Vagina (tissue), 2 donors: ENCODE data around the gene SLC25A24. TPM values are rescaled to one million over a fixed set of nuclear protein-coding genes. Genes with fewer than 3 reads are reported as not detected.

ENCODE experiments used
- DNase-seq, 2 donors: peaks; one replicate each; pipeline ENCODE4 v3.0.0-alpha.2; 2017; ENCODE audit errors: extremely low spot score in 2 of 2
- H3K27ac ChIP-seq: fragments of 200-600 bp; sonication (generic); one replicate; pipeline ENCODE4 v1.5.1; 2019
- H3K27me3 ChIP-seq: fragments of 200-600 bp; sonication (generic); one replicate; pipeline ENCODE4 v1.5.1; 2019
- H3K36me3 ChIP-seq, 2 donors: fragments of 200-600 bp; sonication (generic); one replicate each; pipeline ENCODE4 v1.5.1; 2017 to 2019
- H3K4me1 ChIP-seq: fragments of 200-600 bp; sonication (generic); one replicate; pipeline ENCODE4 v1.5.1; 2019
- H3K4me3 ChIP-seq, 2 donors: fragments of 200-600 bp; sonication (generic); 1 replicate in 1 of 2; 2 replicates in 1 of 2; pipeline ENCODE4 v1.5.1; 2016 to 2019
- H3K9me3 ChIP-seq: fragments of 200-600 bp; sonication (generic); one replicate; pipeline ENCODE4 v1.5.1; 2019
- POLR2A ChIP-seq, 2 donors: fragments of 450-650 bp; IDR thresholded peaks; one replicate each; pipeline ENCODE4 v1.6.1; 2017; ENCODE audit warnings: antibody characterized with exemption in 2 of 2, mild to moderate bottlenecking in 2 of 2, moderate library complexity in 2 of 2
- POLR2AphosphoS5 ChIP-seq, 2 donors: sonication (generic); formaldehyde crosslinking; IDR thresholded peaks; one replicate each; pipeline ENCODE4 v1.9.0; 2017; ENCODE audit warnings: antibody characterized with exemption in 2 of 2, mild to moderate bottlenecking in 2 of 2, low read depth in 1 of 2; ENCODE audit not compliant: insufficient read depth in 1 of 2
- intact Hi-C: fragments of 100-400 bp; cut with DNase I; formaldehyde crosslinking; loops from one replicate; pipeline ENCODE4 v1.15.1; 2023
- total RNA-seq: library from RNA; depleted of rRNA; stranded (reverse); fragments of >200 nt; gene quantifications from one replicate; pipeline ENCODE4 v1.2.3, GENCODE V29; 2016
- TF ChIP-seq, protein P1 (sequence below), 3 experiments: fragments of 450-650 bp in 2 of 3; fragments of 200-600 bp in 1 of 3; sonication (generic) in 1 of 3; IDR thresholded peaks; one replicate each; pipeline ENCODE4 v1.5.1; 2017 to 2019; ENCODE audit warnings: antibody characterized with exemption in 3 of 3, mild to moderate bottlenecking in 2 of 3, moderate library complexity in 2 of 3

Gene SLC25A24
- total RNA-seq, 1 donor from 2014 or later: 30.7 TPM

DNA sequence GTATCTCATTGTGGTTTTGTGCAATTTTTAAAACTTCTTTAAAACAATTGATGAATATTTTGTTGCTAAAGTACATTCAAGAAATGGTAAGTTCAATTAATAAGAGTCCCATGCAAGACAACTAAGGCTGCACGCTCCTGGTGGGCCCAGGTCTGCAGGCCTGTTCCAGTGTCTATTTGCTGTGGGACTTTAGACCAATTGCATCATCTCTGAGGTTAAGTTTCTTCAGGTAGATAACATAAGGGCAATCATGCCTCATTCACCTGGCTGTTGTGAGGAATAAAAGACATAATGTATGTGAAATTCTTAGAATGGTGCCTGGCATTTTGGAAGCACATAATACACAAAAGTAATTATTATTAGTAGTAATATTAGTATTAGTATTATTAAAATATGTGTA, 82.9 kb downstream of the SLC25A24 start:
- DNase-seq: no peak
- no peaks in the 10 kb centered on the region for H3K9me3 ChIP-seq
- intact Hi-C loops: no loop called here
- no peaks in the 10 kb centered on the region for H3K27me3 ChIP-seq
- H3K27ac ChIP-seq: no peak overlapping the region
- TF ChIP-seq POLR2A (IDR thresholded peaks at IDR 0.05): no peak
- TF ChIP-seq, protein P1, sequence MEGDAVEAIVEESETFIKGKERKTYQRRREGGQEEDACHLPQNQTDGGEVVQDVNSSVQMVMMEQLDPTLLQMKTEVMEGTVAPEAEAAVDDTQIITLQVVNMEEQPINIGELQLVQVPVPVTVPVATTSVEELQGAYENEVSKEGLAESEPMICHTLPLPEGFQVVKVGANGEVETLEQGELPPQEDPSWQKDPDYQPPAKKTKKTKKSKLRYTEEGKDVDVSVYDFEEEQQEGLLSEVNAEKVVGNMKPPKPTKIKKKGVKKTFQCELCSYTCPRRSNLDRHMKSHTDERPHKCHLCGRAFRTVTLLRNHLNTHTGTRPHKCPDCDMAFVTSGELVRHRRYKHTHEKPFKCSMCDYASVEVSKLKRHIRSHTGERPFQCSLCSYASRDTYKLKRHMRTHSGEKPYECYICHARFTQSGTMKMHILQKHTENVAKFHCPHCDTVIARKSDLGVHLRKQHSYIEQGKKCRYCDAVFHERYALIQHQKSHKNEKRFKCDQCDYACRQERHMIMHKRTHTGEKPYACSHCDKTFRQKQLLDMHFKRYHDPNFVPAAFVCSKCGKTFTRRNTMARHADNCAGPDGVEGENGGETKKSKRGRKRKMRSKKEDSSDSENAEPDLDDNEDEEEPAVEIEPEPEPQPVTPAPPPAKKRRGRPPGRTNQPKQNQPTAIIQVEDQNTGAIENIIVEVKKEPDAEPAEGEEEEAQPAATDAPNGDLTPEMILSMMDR (IDR thresholded peaks at IDR 0.05): no peak
- no peak for TF ChIP-seq POLR2AphosphoS5 (IDR thresholded peaks at IDR 0.05; ENCODE audit: insufficient read depth in 1 of 2, low read depth in 1 of 2)
- no peak overlapping the region for H3K4me3 ChIP-seq
- H3K36me3 ChIP-seq: no peaks in the 10 kb centered on the region
- peaks cover 3% of the 10 kb centered on the region for H3K4me1 ChIP-seq

DNA sequence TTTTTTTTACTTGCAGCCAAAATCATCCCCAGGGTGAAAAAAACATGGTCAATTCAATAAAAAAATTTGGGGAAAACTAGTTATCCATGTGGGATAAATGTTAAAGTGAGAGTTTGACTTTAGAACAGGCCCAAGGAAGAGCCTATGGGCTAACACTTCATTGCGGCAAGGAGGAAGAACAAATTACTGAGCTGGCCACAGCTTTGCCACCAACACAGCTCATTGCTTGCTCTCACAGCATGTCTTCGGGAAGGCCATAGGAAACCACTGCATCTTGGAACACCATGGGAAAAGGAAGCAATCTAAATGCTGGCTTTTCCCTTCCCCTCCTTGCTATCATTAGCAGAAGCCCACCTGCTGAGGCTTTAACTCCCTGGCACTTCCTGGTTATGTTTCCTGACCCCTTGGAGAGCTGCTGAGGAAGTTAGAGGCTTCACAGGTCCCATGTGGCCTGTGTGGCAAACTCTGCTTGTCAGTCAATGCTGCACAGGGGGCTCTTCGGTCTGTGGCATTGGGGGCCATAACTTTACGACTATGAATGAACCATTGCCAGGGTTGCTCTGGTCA, 86.0 kb downstream of the SLC25A24 start:
- intact Hi-C loops: no loop called here
- Histone ChIP-seq H3K4me3 (no peak overlapping the region), H3K4me1 (peaks cover 3% of the 10 kb centered on the region), H3K27me3 (no peaks in the 10 kb centered on the region), H3K36me3 (no peaks in the 10 kb centered on the region), H3K9me3 (no peaks in the 10 kb centered on the region), H3K27ac (no peak overlapping the region)
- TF ChIP-seq, protein P1 (IDR thresholded peaks at IDR 0.05): no peak
- TF ChIP-seq POLR2A (IDR thresholded peaks at IDR 0.05): no peak
- no peak for TF ChIP-seq POLR2AphosphoS5 (IDR thresholded peaks at IDR 0.05; ENCODE audit: insufficient read depth in 1 of 2, low read depth in 1 of 2)
- no peak for DNase-seq

DNA sequence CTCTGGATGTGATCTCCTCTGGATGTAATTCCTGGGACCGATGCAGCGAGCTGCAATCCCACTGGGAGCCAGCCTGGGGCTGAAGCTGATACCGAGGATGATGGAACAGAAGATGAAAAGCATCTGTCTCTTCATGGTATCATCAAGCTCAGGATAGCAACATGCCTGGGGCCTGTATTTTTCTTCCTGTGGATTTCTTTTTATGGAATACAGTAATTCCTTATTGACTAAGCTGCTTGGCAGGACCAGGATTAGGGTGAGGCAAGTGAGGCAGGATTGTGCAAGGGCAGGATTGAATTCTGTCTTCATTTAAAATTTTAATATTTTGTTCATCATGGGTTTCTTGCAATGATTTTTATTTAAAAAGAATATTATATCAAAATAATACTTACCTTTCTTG, 86.6 kb downstream of the SLC25A24 start:
- DNase-seq: no peak
- no peak overlapping the region for H3K4me3 ChIP-seq
- no peak overlapping the region for H3K27ac ChIP-seq
- TF ChIP-seq POLR2A (IDR thresholded peaks at IDR 0.05) (no peak), POLR2AphosphoS5 (IDR thresholded peaks at IDR 0.05; ENCODE audit: insufficient read depth in 1 of 2, low read depth in 1 of 2) (no peak)
- TF ChIP-seq, protein P1 (IDR thresholded peaks at IDR 0.05): no peak
- no peaks in the 10 kb centered on the region for H3K27me3 ChIP-seq
- intact Hi-C loops: no loop called here
- H3K4me1 ChIP-seq: peaks cover 3% of the 10 kb centered on the region
- no peaks in the 10 kb centered on the region for H3K36me3 ChIP-seq
- H3K9me3 ChIP-seq: no peaks in the 10 kb centered on the region

DNA sequence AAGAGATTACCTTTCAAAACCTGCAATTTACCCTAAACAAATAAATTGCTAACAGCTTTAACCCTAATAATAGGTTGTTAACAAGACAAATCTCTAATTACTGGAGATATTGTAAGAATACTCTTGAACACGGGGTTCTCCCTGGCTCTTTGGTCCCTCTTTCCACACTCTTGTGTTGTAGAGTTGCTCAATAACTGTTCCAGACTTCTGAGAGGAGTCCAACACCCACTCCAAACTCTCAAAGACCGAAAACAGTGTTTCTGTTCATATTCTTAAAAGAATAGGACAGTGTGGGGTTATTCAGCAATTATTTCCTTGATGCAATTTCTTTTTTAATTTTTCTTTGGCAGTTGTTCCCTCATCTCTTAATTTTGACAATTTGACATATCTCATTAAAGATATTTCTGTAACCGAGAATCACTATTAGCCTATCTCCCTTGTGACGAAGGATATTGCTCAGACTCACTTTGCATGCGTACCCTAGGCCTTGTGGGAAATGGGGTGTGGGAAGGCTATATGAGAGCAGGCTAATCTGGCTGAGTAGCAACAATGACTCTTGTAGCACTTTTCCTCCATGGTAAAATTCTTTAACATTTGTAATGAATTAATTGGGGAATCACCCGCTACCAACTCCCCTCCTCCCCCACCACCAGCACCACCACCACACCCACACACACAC, 90.7 kb downstream of the SLC25A24 start:
- DNase-seq: no peak
- Histone ChIP-seq H3K4me3 (no peak overlapping the region), H3K27me3 (no peaks in the 10 kb centered on the region), H3K9me3 (no peaks in the 10 kb centered on the region), H3K36me3 (no peaks in the 10 kb centered on the region), H3K27ac (no peak overlapping the region), H3K4me1 (no peaks in the 10 kb centered on the region)
- intact Hi-C loops: no loop called here
- TF ChIP-seq POLR2A (IDR thresholded peaks at IDR 0.05) (no peak), POLR2AphosphoS5 (IDR thresholded peaks at IDR 0.05; ENCODE audit: insufficient read depth in 1 of 2, low read depth in 1 of 2) (no peak)
- TF ChIP-seq, protein P1 (IDR thresholded peaks at IDR 0.05): no peak

DNA sequence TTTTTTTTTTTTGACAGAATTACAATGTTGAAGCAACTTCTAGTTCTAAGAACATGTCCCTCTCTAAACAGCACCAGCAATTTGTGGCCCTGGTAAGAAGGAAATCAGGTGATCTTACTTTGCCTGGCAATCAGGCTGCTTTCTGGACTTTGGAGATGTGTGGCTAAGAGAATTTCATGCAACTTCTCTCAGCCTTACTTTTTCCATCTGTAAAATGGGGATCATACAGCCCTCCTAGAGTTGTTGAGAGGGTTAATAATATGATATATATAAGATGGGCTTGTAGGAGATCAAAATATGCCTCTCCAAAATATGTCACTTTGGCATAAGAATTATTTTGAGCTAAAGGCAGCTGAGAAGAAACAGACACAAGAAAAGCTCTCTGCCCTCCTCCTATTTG, 92.0 kb downstream of the SLC25A24 start:
- Histone ChIP-seq H3K9me3 (no peaks in the 10 kb centered on the region), H3K4me1 (no peaks in the 10 kb centered on the region), H3K36me3 (no peaks in the 10 kb centered on the region), H3K27me3 (no peaks in the 10 kb centered on the region), H3K27ac (no peak overlapping the region), H3K4me3 (no peak overlapping the region)
- DNase-seq: no peak
- intact Hi-C loops: no loop called here
- TF ChIP-seq, protein P1 (IDR thresholded peaks at IDR 0.05): no peak
- TF ChIP-seq POLR2AphosphoS5 (IDR thresholded peaks at IDR 0.05; ENCODE audit: insufficient read depth in 1 of 2, low read depth in 1 of 2) (no peak), POLR2A (IDR thresholded peaks at IDR 0.05) (no peak)
